IMR-90 (cell line): ENCODE measurements around the gene DOCK2. TPM values are rescaled to one million over a fixed set of nuclear protein-coding genes. Genes with fewer than 3 reads are reported as not detected.

Source experiments
- ATAC-seq: fragments of 200-7000 bp; cut with Tn5 transposase; 2 replicates; pipeline ENCODE4 v1.9.1; 2020; ENCODE audit warnings: low read depth, mild to moderate bottlenecking, moderate library complexity
- BruUV-seq: library from RNA; stranded (reverse); fragments of 400-500 nt; replicated peaks from 2 replicates; lab custom pipeline; 2021; lab: Mats Ljungman, UMichigan
- CTCF ChIA-PET: fragments of 300-600 bp; formaldehyde crosslinking; extraction: SDS; loops from one replicate; lab custom pipeline; 2021; ENCODE audit warnings: antibody characterized with exemption; lab: Yijun Ruan, JAX
- POLR2A ChIA-PET: fragments of 300-600 bp; sonication (Branson Sonifier 250); formaldehyde crosslinking; loops from one replicate; lab custom pipeline; 2022; ENCODE audit warnings: antibody characterized with exemption; ENCODE audit not compliant: unreplicated experiment; lab: Charles Lee
- DNase-seq: peaks from one replicate; pipeline ENCODE4 v3.0.0; 2013
- H2AFZ ChIP-seq: replicated peaks from 2 replicates; pipeline ENCODE3; 2013; ENCODE audit warnings: low read length, mild to moderate bottlenecking; ENCODE audit not compliant: poor library complexity
- H2AK5ac ChIP-seq: 2 replicates; pipeline ENCODE4 v1.6.1; 2013; ENCODE audit warnings: low read depth, low read length, inconsistent platforms
- H2AK9ac ChIP-seq: replicated peaks from 2 replicates; pipeline ENCODE3; 2013; ENCODE audit warnings: mild to moderate bottlenecking, low read depth, low read length, moderate library complexity; ENCODE audit not compliant: poor library complexity
- H2BK120ac ChIP-seq: 2 replicates; pipeline ENCODE4 v1.6.1; 2013; ENCODE audit warnings: low read depth, low read length, inconsistent platforms
- H2BK15ac ChIP-seq: 3 replicates; pipeline ENCODE4 v1.6.1; 2013; ENCODE audit warnings: low read depth, low read length, inconsistent platforms
- H2BK20ac ChIP-seq: 2 replicates; pipeline ENCODE4 v1.6.1; 2013; ENCODE audit warnings: low read depth, mild to moderate bottlenecking, inconsistent platforms, low read length, moderate library complexity
- H2BK5ac ChIP-seq: 2 replicates; pipeline ENCODE4 v1.6.1; 2013; ENCODE audit warnings: mild to moderate bottlenecking, low read depth, low read length, inconsistent platforms; ENCODE audit not compliant: poor library complexity, severe bottlenecking
- H3K14ac ChIP-seq: replicated peaks from 2 replicates; pipeline ENCODE4 v1.6.1; 2013; ENCODE audit warnings: low read depth, low read length, inconsistent platforms
- H3K18ac ChIP-seq: 2 replicates; pipeline ENCODE4 v1.6.1; 2013; ENCODE audit warnings: low read depth, low read length, control low read depth
- H3K23ac ChIP-seq: 2 replicates; pipeline ENCODE4 v1.6.1; 2013; ENCODE audit warnings: low read depth, low read length, inconsistent platforms
- H3K27ac ChIP-seq: 2 replicates; pipeline ENCODE4 v1.5.1; 2013; ENCODE audit warnings: mild to moderate bottlenecking, control low read depth, low read length; ENCODE audit not compliant: insufficient read depth
- H3K27me3 ChIP-seq: 2 replicates; pipeline ENCODE4 v1.6.1; 2013; ENCODE audit warnings: low read length; ENCODE audit not compliant: control insufficient read depth, insufficient read depth
- H3K36me3 ChIP-seq: 2 replicates; pipeline ENCODE4 v1.6.1; 2013; ENCODE audit warnings: low read length, mixed read lengths; ENCODE audit not compliant: control insufficient read depth, insufficient read depth
- H3K4ac ChIP-seq: 2 replicates; pipeline ENCODE4 v1.6.1; 2013; ENCODE audit warnings: low read depth, low read length, inconsistent platforms
- H3K4me1 ChIP-seq: 2 replicates; pipeline ENCODE4 v1.6.1; 2013; ENCODE audit warnings: low read length, mixed read lengths; ENCODE audit not compliant: control insufficient read depth, insufficient read depth
- H3K4me2 ChIP-seq: 2 replicates; pipeline ENCODE4 v1.6.1; 2013; ENCODE audit warnings: low read depth, mild to moderate bottlenecking, control low read depth, low read length, moderate library complexity
- H3K4me3 ChIP-seq: 2 replicates; pipeline ENCODE4 v1.5.1; 2013; ENCODE audit warnings: low read depth, mild to moderate bottlenecking, control low read depth, low read length, moderate library complexity; ENCODE audit not compliant: insufficient read depth
- H3K56ac ChIP-seq: 2 replicates; pipeline ENCODE4 v1.6.1; 2013; ENCODE audit warnings: low read length, inconsistent platforms; ENCODE audit not compliant: insufficient read depth; ENCODE audit errors: extremely low read depth
- H3K79me1 ChIP-seq, 2 experiments: 2 replicates each; pipeline ENCODE4 v1.6.1; 2013; ENCODE audit warnings: low read length in 2 of 2, inconsistent platforms in 1 of 2, low read depth in 1 of 2
- H3K9ac ChIP-seq: 2 replicates; pipeline ENCODE4 v1.6.1; 2013; ENCODE audit warnings: low read depth, low read length, control low read depth
- H3K9me1 ChIP-seq: 2 replicates; pipeline ENCODE4 v1.6.1; 2013; ENCODE audit warnings: low read length, inconsistent platforms; ENCODE audit not compliant: insufficient read depth
- H3K9me3 ChIP-seq: 2 replicates; pipeline ENCODE4 v1.6.1; 2013; ENCODE audit warnings: low read length; ENCODE audit not compliant: control insufficient read depth, insufficient read depth
- H4K20me1 ChIP-seq: 2 replicates; pipeline ENCODE4 v1.6.1; 2013; ENCODE audit warnings: low read length, inconsistent platforms; ENCODE audit not compliant: insufficient read depth
- H4K5ac ChIP-seq: 2 replicates; pipeline ENCODE4 v1.6.1; 2013; ENCODE audit warnings: mild to moderate bottlenecking, low read depth, low read length, control low read depth
- H4K8ac ChIP-seq, 2 experiments: 2 replicates each; pipeline ENCODE4 v1.6.1; 2013; ENCODE audit warnings: low read depth in 2 of 2, low read length in 2 of 2, control low read depth in 1 of 2, inconsistent platforms in 1 of 2
- H4K91ac ChIP-seq: 2 replicates; pipeline ENCODE4 v1.6.1; 2013; ENCODE audit warnings: low read depth, low read length, inconsistent platforms; ENCODE audit not compliant: insufficient read depth
- BHLHE40 ChIP-seq: fragments of 150-350 bp; IDR thresholded peaks from 2 replicates; pipeline ENCODE4 v1.6.1; 2016; ENCODE audit warnings: mild to moderate bottlenecking, low read depth, low read length
- RFX5 ChIP-seq: IDR thresholded peaks from 2 replicates; pipeline ENCODE4 v1.8.0; 2012; ENCODE audit warnings: low read depth, mild to moderate bottlenecking, low read length, moderate library complexity
- WGBS, 2 experiments: methylation state at CpG; one replicate each; pipeline versions ENCODE4 v1.1.5 to v1.1.7; 2013; ENCODE audit warnings: missing lambda C conversion rate in 2 of 2; ENCODE audit not compliant: insufficient read length in 1 of 2; ENCODE audit errors: extremely low coverage in 2 of 2; 5-methylcytosine and 5-hydroxymethylcytosine counted together
- dilution Hi-C: fragments of 300-500 bp; cut with HindIII; formaldehyde crosslinking; loops from one replicate; pipeline ENCODE4 v1.14.3; 2018; ENCODE audit warnings: low sequenced_read_pairs; ENCODE audit not compliant: unreplicated experiment
- in situ Hi-C: fragments of 300-500 bp; cut with MboI; formaldehyde crosslinking; loops from 3 replicates; pipeline ENCODE4 v1.14.3; 2019; ENCODE audit warnings: low sequenced_read_pairs, inconsistent platforms, mixed read lengths
- intact Hi-C: fragments of 100-400 bp; cut with micrococcal nuclease; formaldehyde crosslinking; loops from 2 replicates; pipeline ENCODE4 v1.10.0; 2022
- polyA plus RNA-seq, 3 experiments: library from polyadenylated mRNA; depleted of rRNA; stranded (reverse); fragments of >200 nt; gene quantifications; 2 replicates each; pipeline ENCODE4 v1.2.3, GENCODE V29; 2012; ENCODE audit warnings: low replicate concordance in 1 of 3
- total RNA-seq: library from RNA; depleted of rRNA; stranded (reverse); fragments of >200 nt; gene quantifications from 2 replicates; pipeline ENCODE4 v1.2.3, GENCODE V29; 2012

The DOCK2 gene
- total and polyA plus RNA-seq, 2 of the 4 experiments (the other 2 are of a cell fraction): 0.72 to 3.0 TPM

GRCh38 chr5:169656125-169656901 is 19.2 kb downstream of the DOCK2 start:
- no peak overlapping the region for H3K4me2 ChIP-seq
- intact Hi-C loops: no loop called here
- H2AFZ ChIP-seq: no peak overlapping the region
- H3K27ac ChIP-seq: no peak overlapping the region
- ChIA-PET CTCF (interaction anchor here (0.6 kb wide), 1 partner anchor 63 kb away, joined by 6 read pairs; no protein-coding TSS in a partner anchor), POLR2A (no interaction called here)
- H4K5ac ChIP-seq: no peak overlapping the region
- no peak overlapping the region for H2BK20ac ChIP-seq
- ATAC-seq: no peak
- 0 out of 4 replicates have a peak, but pooled peaks cover 0 to 3% of the 10 kb centered on the region in 2 experiments for H3K79me1 ChIP-seq
- 0 out of 2 replicates have a peak overlapping the region, but pooled peaks have one; percentile 29 for H3K14ac ChIP-seq
- no peaks in the 10 kb centered on the region for H3K27me3 ChIP-seq
- 93% methylated on average over 10 of the region's 15 CpGs; no CpG with 5 or more reads in 1 of the 2 experiments for WGBS, 2 experiments
- H3K4ac ChIP-seq: no peak overlapping the region
- H3K18ac ChIP-seq: no peak overlapping the region
- H3K9ac ChIP-seq: no peak overlapping the region
- no peaks in the 10 kb centered on the region for H3K9me3 ChIP-seq
- BruUV-seq: no TSS peak
- dilution Hi-C loops: no loop called here
- no peak overlapping the region for H4K8ac ChIP-seq
- H3K4me3 ChIP-seq: no peak overlapping the region
- no peak overlapping the region for H4K91ac ChIP-seq
- no peak overlapping the region for H3K56ac ChIP-seq
- no peak overlapping the region for H2AK9ac ChIP-seq
- no peak overlapping the region for H3K23ac ChIP-seq
- H2AK5ac ChIP-seq: no peak overlapping the region
- DNase-seq: peak; percentile 43
- TF ChIP-seq BHLHE40: peak; percentile 42; the same call in 1 of the 2 replicates
- TF ChIP-seq RFX5: no peak
- no peaks in the 10 kb centered on the region for H4K20me1 ChIP-seq
- peaks cover 5% of the 10 kb centered on the region for H3K4me1 ChIP-seq
- no peak overlapping the region for H2BK15ac ChIP-seq
- H2BK120ac ChIP-seq: no peak overlapping the region
- H2BK5ac ChIP-seq: no peak overlapping the region
- no peaks in the 10 kb centered on the region for H3K36me3 ChIP-seq
- H3K9me1 ChIP-seq: peaks cover 10% of the 10 kb centered on the region
- in situ Hi-C loops: no loop called here
